Stimulated activated CD4-positive, alpha-beta T cell treated with anti-CD3 and anti-CD28 coated beads, Interleukin-1b, Interleukin-23, amount 100 ng/mL, for 1 hour (primary cell): ENCODE data around the gene CALR3.
"Not testable (repeated sequence)": the region's sequence is repeated elsewhere in the genome, so short reads cannot be mapped to it uniquely, and the experiment has no call there.

Source experiments
- DNase-seq, 2 donors: peaks; one replicate each; pipeline ENCODE4 v3.0.0-alpha.2; 2020; ENCODE audit warnings: low read depth in 2 of 2

The CALR3 gene

GRCh38 chr19:16457954-16458331, 38.0 kb downstream of the CALR3 start:
- no peak for DNase-seq

GRCh38 chr19:16457195-16457953, 38.6 kb downstream of the CALR3 start:
- DNase-seq: no peak

GRCh38 chr19:16456652-16457194, 39.2 kb downstream of the CALR3 start:
- DNase-seq: no peak

GRCh38 chr19:16455489-16455888, 40.5 kb downstream of the CALR3 start:
- DNase-seq: no peak

GRCh38 chr19:16454351-16454918, 41.5 kb downstream of the CALR3 start:
- no peak for DNase-seq

GRCh38 chr19:16452325-16452724, 43.6 kb downstream of the CALR3 start:
- no peak for DNase-seq

- DNase-seq: no peak
These were observed 46.5 kb downstream of the CALR3 start for GRCh38 chr19:16449330-16449961.

- not testable (repeated sequence) for DNase-seq
These were observed 47.1 kb downstream of the CALR3 start for GRCh38 chr19:16448872-16449271.

- DNase-seq: no peak
These were observed 49.1 kb downstream of the CALR3 start for GRCh38 chr19:16446724-16447368.

GRCh38 chr19:16446108-16446723, 49.8 kb downstream of the CALR3 start:
- DNase-seq: no peak

GRCh38 chr19:16445238-16446107, 50.5 kb downstream of the CALR3 start:
- DNase-seq: no peak

- DNase-seq: no peak
These were observed 51.7 kb downstream of the CALR3 start for GRCh38 chr19:16444269-16444600.

GRCh38 chr19:16442386-16443276, 53.3 kb downstream of the CALR3 start:
- DNase-seq: no peak

- no peak for DNase-seq
These were observed 54.3 kb downstream of the CALR3 start for GRCh38 chr19:16441661-16442162.

- no peak for DNase-seq
These were observed 59.1 kb downstream of the CALR3 start for GRCh38 chr19:16436780-16437332.

- DNase-seq: no peak
These were observed 59.8 kb downstream of the CALR3 start for GRCh38 chr19:16435999-16436650.

GRCh38 chr19:16435238-16435917, 60.6 kb downstream of the CALR3 start:
- no peak for DNase-seq

GRCh38 chr19:16433986-16434385, 62.0 kb downstream of the CALR3 start:
- no peak for DNase-seq

GRCh38 chr19:16429759-16430091, 66.2 kb downstream of the CALR3 start:
- no peak for DNase-seq
